ENCODE data around the gene FAM236B. TPM values are rescaled to one million over a fixed set of nuclear protein-coding genes. Genes with fewer than 3 reads are reported as not detected.
"Not testable (repeated sequence)": the region's sequence is repeated elsewhere in the genome, so short reads cannot be mapped to it uniquely, and the experiment has no call there.

Gene FAM236B
- total RNA-seq, 5 donors from 2014 or later (not counting 1 experiment from before 2014, with no cell fraction given): not detected

DNA sequence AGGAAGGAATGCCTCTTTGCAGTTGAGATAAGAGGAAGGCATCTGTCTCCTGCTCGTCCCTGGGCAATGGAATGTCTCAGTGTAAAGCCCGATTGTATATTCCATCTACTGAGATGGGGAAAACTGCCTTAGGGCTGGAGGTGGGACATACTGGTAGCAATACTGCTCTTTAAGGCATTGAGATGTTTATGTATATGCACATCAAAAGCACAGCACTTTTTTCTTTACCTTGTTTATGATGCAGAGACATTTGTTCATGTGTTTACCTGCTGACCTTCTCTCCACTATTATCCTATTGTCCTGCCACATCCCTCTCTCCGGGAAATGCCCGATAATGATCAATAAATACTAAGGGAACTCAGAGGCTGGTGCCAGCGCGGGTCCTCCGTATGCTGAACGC, 48.8 kb downstream of the FAM236B start:
- H3K4me3 Mint-ChIP-seq; H3K36me3 ChIP-seq (ENCODE audit: control insufficient read depth in 2 of 2, extremely low read depth in 1 of 2, insufficient read depth in 1 of 2, low read length in 1 of 2); H3K9me3 ChIP-seq; CTCF ChIA-PET; H3K27ac Mint-ChIP-seq; H3K4me3 ChIP-seq (ENCODE audit: control insufficient read depth in 1 of 2, extremely low read depth in 1 of 2, low read length in 1 of 2); H3K27me3 ChIP-seq (replicated peaks in 1 of 2; ENCODE audit: control insufficient read depth in 2 of 2, extremely low read depth in 1 of 2, insufficient read depth in 2 of 2, low read length in 1 of 2); H3K36me3 Mint-ChIP-seq; POLR2A ChIA-PET; H3K4me1 Mint-ChIP-seq; ATAC-seq (replicated peaks in 1 of 4); H3K4me1 ChIP-seq (ENCODE audit: control insufficient read depth in 1 of 2, extremely low read depth in 1 of 2, insufficient read depth in 2 of 2, low read length in 2 of 2); H3K9me3 Mint-ChIP-seq; H3K27ac ChIP-seq (ENCODE audit: low read length); DNase-seq: not testable (repeated sequence)
- peaks cover 30 to 56% of the 10 kb centered on the region in 2 donors for H3K27me3 Mint-ChIP-seq
- WGBS (ENCODE audit: insufficient coverage): no CpG with 5 or more reads among the region's 8 CpGs

Other genes with a start within 250 kb of the FAM236B start
- gene HDAC8, start 209.8 kb downstream of the FAM236B start, total RNA-seq: 10 to 100 TPM; 15.7 to 19.1 (median 16.9) TPM
- under 1 TPM; 0.30 to 0.67 (median 0.44) TPM for gene PHKA1, start 68.4 kb downstream of the FAM236B start, total RNA-seq
- gene DMRTC1B, start 5.8 kb downstream of the FAM236B start, total RNA-seq: 1 to 10 TPM in 2 of 5 donors, under 1 TPM in 3; 0.56 to 2.6 (median 0.98) TPM
- not detected for gene FAM236D, start 25.6 kb upstream of the FAM236B start, total RNA-seq
- not detected for gene FAM236C, start 130.0 kb upstream of the FAM236B start, total RNA-seq
- gene FAM236A, start 155.5 kb upstream of the FAM236B start, total RNA-seq: not detected
- 1 to 10 TPM in 1 of 5 donors, under 1 TPM in 4; 0.51 to 1.5 (median 0.56) TPM for gene DMRTC1, start 161.2 kb upstream of the FAM236B start, total RNA-seq
- gene PABPC1L2B, start 220.3 kb upstream of the FAM236B start, total RNA-seq: not detected

Data from T-cell (primary cell).